Measurements from ENCODE around the gene ECHDC1.

ECHDC1 gene

GRCh38 chr6:127282184-127282583 is 61.2 kb downstream of the ECHDC1 start:
- DNase-seq = no peak

DNA sequence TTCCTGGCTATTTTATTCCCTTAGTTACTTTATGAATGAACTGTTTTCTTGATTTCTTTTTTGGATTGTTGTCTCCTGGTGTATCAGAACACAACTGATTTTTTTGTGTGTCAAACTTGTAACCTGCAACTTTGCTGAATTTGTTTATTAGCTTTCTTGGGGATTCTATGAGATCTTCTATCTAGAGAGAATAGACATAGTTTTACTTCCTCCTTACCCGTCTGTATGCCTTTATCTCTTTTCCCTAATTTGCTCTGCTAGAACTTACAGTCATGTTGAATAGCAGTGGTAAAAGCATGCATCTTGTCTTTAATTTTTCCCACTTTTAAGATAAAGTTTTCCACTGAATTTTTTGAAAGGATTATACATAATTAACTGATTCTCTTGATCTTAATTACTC is 63.6 kb downstream of the ECHDC1 start:
- DNase-seq = no peak

DNA sequence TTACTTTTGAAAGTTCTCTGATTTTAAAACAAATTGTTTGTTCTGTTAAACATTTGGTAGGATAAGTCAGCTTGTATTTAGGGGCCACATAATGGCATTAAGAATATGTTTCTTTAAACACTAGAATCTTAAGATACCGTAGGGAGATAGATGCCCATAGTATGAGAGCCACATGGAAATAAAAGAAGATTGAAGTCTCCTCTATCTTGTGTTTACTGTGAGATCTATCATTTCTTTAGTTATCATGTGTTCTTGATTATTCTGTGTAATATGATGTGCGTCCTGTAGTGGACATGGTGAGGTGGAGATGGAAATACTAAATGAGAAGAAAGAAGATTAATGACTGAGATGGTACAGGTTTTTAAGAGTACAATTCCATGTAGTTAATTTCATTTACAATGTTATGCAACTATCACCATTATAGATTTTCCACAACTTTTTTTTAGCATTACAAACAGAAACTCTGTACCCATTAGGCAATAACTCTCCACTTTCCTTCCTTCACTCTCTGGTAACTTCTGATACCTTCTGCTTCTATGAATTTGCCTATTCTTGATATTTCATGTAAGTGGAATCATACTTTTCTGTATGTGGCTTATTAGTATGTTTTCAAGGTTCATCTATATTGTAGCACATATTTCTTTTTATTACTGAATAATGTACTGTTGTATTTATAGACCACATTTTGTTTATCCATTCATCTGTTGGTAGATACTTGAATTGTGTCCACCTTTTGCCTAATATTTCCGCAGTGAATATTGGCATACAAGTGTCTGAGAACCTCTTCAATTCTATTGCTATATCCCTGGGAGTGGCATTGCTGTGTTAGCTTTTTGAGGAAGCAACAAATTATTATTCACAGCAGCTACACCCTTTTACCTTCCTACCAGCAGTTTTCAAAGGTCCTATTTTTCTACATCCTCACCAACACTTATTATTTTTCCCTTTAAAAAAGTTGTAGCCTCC is 65.2 kb downstream of the ECHDC1 start:
- DNase-seq = no peak

DNA sequence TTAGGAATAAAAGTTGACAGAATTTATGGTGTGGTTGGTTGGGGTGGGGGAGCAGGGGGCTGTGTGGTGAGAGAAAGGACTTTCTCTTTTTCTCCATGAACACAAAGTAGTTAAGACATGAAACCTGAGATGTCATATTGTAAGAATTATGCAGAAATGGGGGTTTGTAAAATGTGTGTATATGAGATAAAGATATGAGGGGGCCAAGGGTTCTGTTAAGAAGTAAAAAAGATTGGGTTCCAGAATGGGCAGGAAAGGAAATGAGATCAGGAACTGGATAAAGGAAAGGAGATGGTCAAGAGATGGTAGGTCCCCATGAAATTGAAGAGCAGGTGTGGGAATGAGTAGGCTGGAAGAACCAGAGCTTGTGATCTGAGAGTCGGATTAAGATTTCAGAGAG is 67.1 kb downstream of the ECHDC1 start:
- no peak for DNase-seq

- no peak for DNase-seq
Measured at GRCh38 chr6:127273499-127273898, 69.9 kb downstream of the ECHDC1 start.

- DNase-seq = no peak
Measured at GRCh38 chr6:127272576-127272975, 70.8 kb downstream of the ECHDC1 start.

GRCh38 chr6:127267646-127268625 is 75.5 kb downstream of the ECHDC1 start:
- DNase-seq = no peak

- DNase-seq = peak; percentile 33
Measured at GRCh38 chr6:127266892-127267645, 76.3 kb downstream of the ECHDC1 start.

DNA sequence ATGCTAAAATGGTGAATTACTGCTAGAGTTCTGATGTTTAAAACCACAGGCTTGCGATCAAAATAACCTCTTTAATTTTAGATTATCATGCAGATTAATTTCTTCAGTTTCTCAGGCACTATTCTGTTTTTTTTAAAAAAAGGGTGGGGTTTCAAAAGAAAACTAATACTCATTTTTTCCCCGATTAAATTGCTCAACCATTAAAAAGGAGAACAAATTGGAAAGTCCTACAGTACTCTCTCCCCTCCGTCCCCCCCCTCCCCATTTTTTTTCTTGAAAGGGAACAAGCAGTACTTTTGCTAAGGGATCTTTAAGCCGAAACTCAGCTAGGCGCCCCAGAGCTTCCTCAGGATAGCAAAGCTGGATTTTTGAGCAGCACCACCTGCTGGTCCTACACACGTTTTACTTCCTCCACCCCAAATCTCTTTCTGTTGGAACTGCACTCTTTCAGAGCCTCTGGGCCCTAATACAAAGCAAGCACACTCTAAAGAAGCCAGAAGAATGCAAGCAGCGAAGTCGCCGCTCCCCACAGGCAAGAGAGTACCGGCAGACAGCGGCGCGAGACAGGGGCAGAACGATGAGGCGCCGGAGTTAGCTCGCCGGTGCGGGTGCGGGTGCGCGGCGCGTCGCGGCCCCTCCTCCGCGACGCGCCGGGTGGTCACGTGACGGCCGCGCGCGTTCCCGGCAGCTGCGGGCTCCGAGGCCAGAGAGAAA is 77.1 kb downstream of the ECHDC1 start, which contains the start of gene RNF146:
Gene RNF146 (plus strand): TSS at position 687 of the 714 bp plus-strand sequence. CDS start 13,475 bp downstream, outside the sequence.
- DNase-seq = peak; percentile 70

DNA sequence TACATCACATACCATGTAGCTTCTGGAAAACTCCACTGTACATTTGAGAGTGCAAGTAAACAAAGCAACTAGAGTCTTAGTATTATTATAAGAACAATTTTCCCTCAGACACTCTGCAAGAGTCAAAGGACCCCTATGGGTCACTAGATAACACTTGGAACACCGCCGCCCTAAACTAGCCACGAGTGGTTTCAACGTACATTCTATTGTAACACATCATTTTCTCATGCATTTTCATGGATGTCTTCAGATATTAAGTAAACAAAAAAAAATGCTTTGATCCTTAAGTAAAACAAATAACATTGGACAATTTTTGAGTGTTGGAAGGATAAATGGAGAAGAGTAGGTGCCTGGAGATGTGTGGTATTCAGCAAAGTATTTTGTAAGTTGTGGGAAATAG is 79.9 kb downstream of the ECHDC1 start:
- no peak for DNase-seq

DNA sequence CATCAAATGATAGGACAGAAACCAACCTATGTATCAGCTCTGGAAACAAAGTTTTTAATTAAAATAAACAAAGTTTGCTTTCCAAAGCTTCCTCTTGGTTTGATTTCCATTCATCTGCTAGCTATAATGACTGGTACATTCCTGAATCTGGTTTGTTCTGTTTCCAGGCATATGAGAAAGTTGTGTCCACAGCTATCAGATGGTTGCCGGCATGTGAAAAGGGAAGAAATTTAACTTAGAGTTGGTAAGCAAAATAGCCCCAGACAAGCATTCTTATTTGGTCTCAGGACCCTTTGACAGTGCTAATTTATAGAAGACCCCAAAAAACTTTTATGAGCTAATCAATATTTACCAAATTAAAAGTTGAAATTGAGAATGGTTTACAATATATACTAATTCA is 80.5 kb downstream of the ECHDC1 start:
- no peak for DNase-seq

DNA sequence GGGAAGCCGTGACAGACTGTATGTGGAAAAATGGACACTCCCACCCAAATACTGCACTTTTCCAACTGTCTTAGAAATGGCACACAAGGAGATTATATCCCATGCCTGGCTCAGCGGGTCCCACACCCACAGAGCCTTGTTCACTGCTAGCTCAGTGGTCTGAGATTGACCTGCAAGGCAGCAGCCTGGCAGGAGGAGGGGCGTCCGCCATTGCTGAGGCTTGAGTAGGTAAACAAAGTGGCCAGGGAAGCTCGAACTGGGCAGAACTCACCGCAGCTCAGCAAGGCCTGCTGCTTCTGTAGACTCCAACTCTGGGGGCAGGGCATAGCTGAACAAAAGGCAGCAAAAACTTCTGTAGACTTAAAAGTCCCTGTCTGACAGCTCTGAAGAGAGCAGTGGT is 88.1 kb downstream of the ECHDC1 start:
- no peak for DNase-seq

DNA sequence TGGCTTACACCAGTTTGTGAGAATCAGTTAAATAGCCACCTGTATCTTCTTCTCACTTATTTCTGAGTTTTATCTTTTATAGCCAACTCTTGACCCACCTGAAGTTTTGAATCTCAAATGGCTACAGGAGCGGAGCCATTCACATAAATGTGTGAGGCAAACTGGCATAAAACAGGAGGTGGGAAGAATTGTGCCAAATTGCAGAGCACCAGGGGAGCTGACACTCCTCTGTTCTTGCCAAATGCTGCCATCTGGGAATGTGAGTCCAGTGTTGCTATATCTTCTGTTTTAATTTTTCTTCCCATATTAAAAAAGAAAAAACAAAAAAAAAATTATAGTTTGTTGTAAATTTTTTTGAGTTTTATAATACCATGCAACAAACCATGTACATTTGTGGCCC is 93.8 kb downstream of the ECHDC1 start:
- no peak for DNase-seq

DNA sequence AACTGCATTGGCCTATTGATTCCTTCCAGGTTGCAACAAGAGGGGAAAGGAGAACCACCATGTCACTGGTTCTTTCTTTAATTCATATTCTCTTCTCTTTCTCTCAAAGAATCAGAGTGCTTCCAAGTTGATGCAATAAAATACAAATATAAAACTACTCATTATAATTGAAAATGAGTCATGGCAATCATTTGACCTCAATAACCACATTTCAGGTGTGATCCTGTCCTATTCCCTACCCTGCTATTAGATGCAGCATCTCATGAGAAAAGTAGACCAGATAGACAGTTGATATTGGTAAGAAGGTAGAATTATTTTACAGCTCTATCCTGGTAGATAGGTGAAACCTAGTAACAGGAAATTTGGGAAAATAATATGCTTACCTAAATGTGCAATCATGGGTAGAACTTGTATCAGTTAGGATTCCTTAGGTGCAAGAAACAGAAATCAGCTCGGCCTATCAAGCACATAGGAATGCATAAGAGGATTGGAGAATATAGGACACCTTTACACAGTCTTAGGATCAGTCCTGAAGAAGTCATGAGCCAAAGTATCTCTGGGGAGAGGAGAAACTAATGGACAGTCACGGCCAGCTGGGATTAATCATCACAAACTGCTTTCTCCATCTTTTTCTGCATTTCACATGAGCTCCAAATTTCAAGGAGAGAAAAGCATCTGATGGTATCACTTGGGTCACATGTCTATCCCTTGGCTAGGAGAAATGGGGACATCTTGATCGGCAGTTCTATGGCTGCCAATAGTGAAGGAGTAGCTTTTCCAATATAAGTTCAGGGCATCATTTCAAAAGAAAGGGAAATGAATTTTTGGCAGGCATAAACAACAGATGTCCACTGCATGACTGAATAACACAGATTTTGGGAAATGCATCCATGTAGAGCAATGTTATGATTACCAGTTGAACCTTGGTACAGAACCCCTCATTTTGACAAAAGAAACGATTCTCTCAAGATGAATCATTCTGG is 96.0 kb downstream of the ECHDC1 start:
- no peak for DNase-seq

DNA sequence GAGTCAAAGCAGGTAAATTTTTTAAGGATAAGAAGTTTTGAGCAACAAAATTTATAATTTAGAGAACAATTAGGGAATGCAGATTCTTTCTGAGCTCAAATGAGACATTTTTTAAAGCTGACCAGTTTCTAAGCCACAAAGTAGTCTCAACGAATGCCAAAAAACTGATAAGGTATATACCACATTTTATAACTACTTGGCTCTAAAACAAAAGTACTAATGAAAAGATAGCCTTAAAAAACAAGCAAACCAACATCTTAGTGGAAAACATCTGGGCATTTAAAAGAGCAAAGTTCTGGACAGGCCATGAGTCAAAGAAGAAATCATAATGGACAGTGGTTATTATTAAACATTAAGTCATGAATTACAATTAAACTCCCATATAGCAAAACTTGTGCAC is 99.9 kb downstream of the ECHDC1 start:
- no peak for DNase-seq

Data from activated effector memory CD4-positive, alpha-beta T cell treated with Interleukin-2 at 50 U/mL for 16 hours (primary cell).